ENCODE data around the gene HGS. TPM values are rescaled to one million over a fixed set of nuclear protein-coding genes. Genes with fewer than 3 reads are reported as not detected.

The HGS gene
- total RNA-seq, 4 donors from 2014 or later, result 96.1 to 205 (median 150) TPM

Small RNA genes lying within 50 kb of the gene (small RNA-seq; reads per million reads assigned to genes)
- 0 to 0.28 (median 0.06) reads per million in 4 donors for gene MIR6786

Other genes with a start within 250 kb of the HGS start
- gene ACTG1, start 171.2 kb upstream of the HGS start, total RNA-seq, result 1,000 to 10,000 TPM; 2,099 to 4,882 (median 4,009) TPM
- gene FSCN2, start 155.6 kb upstream of the HGS start, total RNA-seq, result 10 to 100 TPM in 2 of 4 donors, 1 to 10 TPM in 2; 2.3 to 36.4 (median 17.2) TPM
- 10 to 100 TPM; 26.2 to 90.5 (median 37.4) TPM for gene FAAP100, start 131.7 kb upstream of the HGS start, total RNA-seq
- gene NPLOC4, start 46.9 kb upstream of the HGS start, total RNA-seq, result 100 to 1,000 TPM in 1 of 4 donors, 10 to 100 TPM in 3; 59.9 to 323 (median 84.6) TPM
- gene TSPAN10, start 46.8 kb upstream of the HGS start, total RNA-seq, result under 1 TPM in 2 of 4 donors, not detected in 2; 0.48 to 0.55 TPM
- not detected for gene PDE6G, start 27.5 kb upstream of the HGS start, total RNA-seq
- gene OXLD1, start 17.4 kb upstream of the HGS start, total RNA-seq, result 10 to 100 TPM; 21.4 to 63.6 (median 41.2) TPM
- gene CCDC137, start 17.3 kb upstream of the HGS start, total RNA-seq, result 10 to 100 TPM in 3 of 4 donors, 1 to 10 TPM in 1; 7.6 to 21.3 (median 13.5) TPM
- 10 to 100 TPM; 16.3 to 52.0 (median 33.1) TPM for gene ARL16, start 214 bp upstream of the HGS start, total RNA-seq
- gene MRPL12, start 19.4 kb downstream of the HGS start, total RNA-seq, result 100 to 1,000 TPM in 3 of 4 donors, 10 to 100 TPM in 1; 75.4 to 206 (median 114) TPM
- gene SLC25A10, start 28.3 kb downstream of the HGS start, total RNA-seq, result 10 to 100 TPM; 25.1 to 64.8 (median 46.6) TPM
- gene GCGR, start 120.1 kb downstream of the HGS start, total RNA-seq, result under 1 TPM in 2 of 4 donors, not detected in 2; 0.14 to 0.64 TPM
- gene MCRIP1, start 149.3 kb downstream of the HGS start, total RNA-seq, result 10 to 100 TPM; 23.3 to 44.0 (median 33.2) TPM
- under 1 TPM in 1 of 4 donors, not detected in 3; 0.68 TPM for gene PPP1R27, start 151.0 kb downstream of the HGS start, total RNA-seq
- gene P4HB, start 176.5 kb downstream of the HGS start, total RNA-seq, result 100 to 1,000 TPM; 486 to 732 (median 556) TPM
- gene ARHGDIA, start 187.3 kb downstream of the HGS start, total RNA-seq, result 100 to 1,000 TPM; 189 to 480 (median 323) TPM
- gene ALYREF, start 207.6 kb downstream of the HGS start, total RNA-seq, result 10 to 100 TPM; 23.1 to 47.7 (median 36.7) TPM
- 100 to 1,000 TPM in 1 of 4 donors, 10 to 100 TPM in 3; 56.7 to 126 (median 86.6) TPM for gene ANAPC11, start 207.7 kb downstream of the HGS start, total RNA-seq
- gene NPB, start 218.2 kb downstream of the HGS start, total RNA-seq, result under 1 TPM in 1 of 4 donors, not detected in 3; 0.41 TPM
- gene PCYT2, start 227.4 kb downstream of the HGS start, total RNA-seq, result 100 to 1,000 TPM in 1 of 4 donors, 10 to 100 TPM in 3; 37.2 to 424 (median 77.1) TPM
- 100 to 1,000 TPM in 2 of 4 donors, 10 to 100 TPM in 2; 76.5 to 315 (median 172) TPM for gene SIRT7, start 234.2 kb downstream of the HGS start, total RNA-seq
- 10 to 100 TPM; 22.4 to 34.4 (median 24.3) TPM for gene MAFG, start 243.7 kb downstream of the HGS start, total RNA-seq

Data from transverse colon (tissue), 4 donors.